HCT116 (cell line): ENCODE data around the gene PHACTR1. TPM values are rescaled to one million over a fixed set of nuclear protein-coding genes. Genes with fewer than 3 reads are reported as not detected.

Experiments used
- ATAC-seq: fragments of 200-7000 bp; cut with Tn5 transposase; 2 replicates; pipeline ENCODE4 v1.9.1; 2020; ENCODE audit warnings: mild to moderate bottlenecking, moderate library complexity
- BruUV-seq: library from RNA; stranded (reverse); fragments of 400-500 nt; replicated peaks from 2 replicates; lab custom pipeline; 2021; lab: Mats Ljungman, UMichigan
- CTCF ChIA-PET: fragments of 300-600 bp; sonication (Branson Sonifier 250); formaldehyde crosslinking; loops from one replicate; lab custom pipeline; 2021; ENCODE audit warnings: antibody characterized with exemption; lab: Charles Lee
- POLR2A ChIA-PET: fragments of 300-600, 350-600 bp; sonication (Branson Sonifier 250); formaldehyde crosslinking; loops from one replicate; lab custom pipeline; 2021; ENCODE audit warnings: antibody characterized with exemption; lab: Charles Lee
- RAD21 ChIA-PET, 2 experiments: fragments of 300-600 bp; sonication (Branson Sonifier 250); formaldehyde crosslinking; loops; one replicate each; lab custom pipeline; 2023; ENCODE audit warnings: low total read pairs in 2 of 2; ENCODE audit not compliant: uncharacterized antibody in 2 of 2, unreplicated experiment in 2 of 2, low non-redundant PET in 1 of 2; lab: Charles Lee
- DNase-seq: peaks from one replicate; pipeline ENCODE4 v3.0.0-alpha.2; 2010; ENCODE audit warnings: low read depth, low spot score
- H2AFZ ChIP-seq: fragments of 200-600 bp; shearing (Covaris generic), sonication (generic); 2 replicates; pipeline ENCODE4 v1.6.1; 2017; ENCODE audit warnings: low read depth, mixed run types, mixed read lengths, antibody characterized with exemption, low read length; ENCODE audit not compliant: poor library complexity, severe bottlenecking
- H3K27ac ChIP-seq: 2 replicates; pipeline ENCODE4 v1.5.1; 2012; ENCODE audit warnings: low read depth, low read length
- H3K27me3 ChIP-seq: fragments of 200-600 bp; sonication (generic); 2 replicates; pipeline ENCODE4 v1.6.1; 2016; ENCODE audit warnings: mixed run types, low read length, mixed read lengths; ENCODE audit not compliant: insufficient read depth
- H3K36me3 ChIP-seq, 2 experiments: fragments of 200-500 bp in 1 of 2; fragments of 200-600 bp in 1 of 2; sonication (Bioruptor generic) in 1 of 2; sonication (generic) in 1 of 2; 2 replicates each; pipeline versions ENCODE4 v1.5.1 to v1.6.1; 2014 to 2016; ENCODE audit warnings: low read length in 2 of 2, inconsistent platforms in 1 of 2, mixed read lengths in 1 of 2, mixed run types in 1 of 2; ENCODE audit not compliant: insufficient read depth in 2 of 2, control insufficient read depth in 1 of 2
- H3K4me1 ChIP-seq, 2 experiments: fragments of 200-600 bp in 1 of 2; sonication (generic) in 1 of 2; 2 replicates each; pipeline versions ENCODE4 v1.5.1 to v1.6.1; 2012 to 2017; ENCODE audit warnings: low read length in 2 of 2, inconsistent platforms in 1 of 2, mild to moderate bottlenecking in 1 of 2, mixed read lengths in 1 of 2, mixed run types in 1 of 2, moderate library complexity in 1 of 2; ENCODE audit not compliant: insufficient read depth in 2 of 2, control insufficient read depth in 1 of 2
- H3K4me2 ChIP-seq: fragments of 200-600 bp; sonication (generic); 2 replicates; pipeline ENCODE4 v1.6.1; 2017; ENCODE audit warnings: mixed run types, low read length, mixed read lengths
- H3K4me3 ChIP-seq, 2 experiments: fragments of 200-600 bp in 1 of 2; sonication (generic) in 1 of 2; replicated peaks in 1 of 2; 2 replicates each; pipeline ENCODE4 v1.5.1; 2011 to 2016; ENCODE audit warnings: low read length in 2 of 2, control low read depth in 1 of 2, low read depth in 1 of 2, mild to moderate bottlenecking in 1 of 2, mixed read lengths in 1 of 2, mixed run types in 1 of 2
- H3K79me2 ChIP-seq: fragments of 200-600 bp; sonication (generic); 2 replicates; pipeline ENCODE4 v1.6.1; 2017; ENCODE audit warnings: mild to moderate bottlenecking, mixed run types, low read length, moderate library complexity, mixed read lengths; ENCODE audit not compliant: insufficient read depth
- H3K9ac ChIP-seq: fragments of 200-600 bp; sonication (generic); 2 replicates; pipeline ENCODE4 v1.6.1; 2016; ENCODE audit warnings: low read length, mixed read lengths
- H3K9me2 ChIP-seq: fragments of 200-600 bp; sonication (generic), shearing (Covaris generic); 2 replicates; pipeline ENCODE4 v1.6.1; 2017; ENCODE audit warnings: mixed run types, mild to moderate bottlenecking, moderate library complexity; ENCODE audit not compliant: insufficient read depth
- H3K9me3 ChIP-seq, 2 experiments: fragments of 200-500 bp in 1 of 2; fragments of 200-600 bp in 1 of 2; sonication (Bioruptor generic) in 1 of 2; sonication (generic) in 1 of 2; 2 replicates each; pipeline ENCODE4 v1.6.1; 2014 to 2017; ENCODE audit warnings: low read length in 2 of 2, mixed read lengths in 2 of 2, inconsistent platforms in 1 of 2, low read depth in 1 of 2, mild to moderate bottlenecking in 1 of 2, mixed run types in 1 of 2, moderate library complexity in 1 of 2; ENCODE audit not compliant: control insufficient read depth in 1 of 2, insufficient read depth in 1 of 2
- H4K20me1 ChIP-seq: fragments of 200-600 bp; sonication (generic), shearing (Covaris generic); 2 replicates; pipeline ENCODE4 v1.6.1; 2017; ENCODE audit warnings: mixed run types, mild to moderate bottlenecking, moderate library complexity; ENCODE audit not compliant: insufficient read depth
- ATF3 ChIP-seq: IDR thresholded peaks from 2 replicates; pipeline ENCODE4 v1.6.1; 2012
- CBX3 ChIP-seq: IDR thresholded peaks from 2 replicates; pipeline ENCODE4 v1.6.1; 2012; ENCODE audit warnings: low read depth
- CEBPB ChIP-seq: IDR thresholded peaks from 2 replicates; pipeline ENCODE4 v1.6.1; 2012; ENCODE audit warnings: low read depth
- CTCF ChIP-seq, 3 experiments: fragments of 200-600 bp in 1 of 3; sonication (generic) in 1 of 3; IDR thresholded peaks in 2 of 3; conservative IDR thresholded peaks in 1 of 3; 2 replicates each; pipeline ENCODE4 v1.5.1; 2012 to 2017; ENCODE audit warnings: low read depth in 2 of 3, low read length in 2 of 3, antibody characterized with exemption in 1 of 3, borderline replicate concordance in 1 of 3, control low read depth in 1 of 3, mild to moderate bottlenecking in 1 of 3, mixed read lengths in 1 of 3, mixed run types in 1 of 3, moderate library complexity in 1 of 3; ENCODE audit not compliant: insufficient read depth in 1 of 3
- ELF1 ChIP-seq: IDR thresholded peaks from 2 replicates; pipeline ENCODE4 v1.6.1; 2012; ENCODE audit warnings: low read depth, borderline replicate concordance
- EZH2 ChIP-seq: fragments of 200-600 bp; sonication (generic); IDR thresholded peaks from 2 replicates; pipeline ENCODE4 v1.6.1; 2017; ENCODE audit warnings: antibody characterized with exemption, mixed run types
- EZH2phosphoT487 ChIP-seq: fragments of 200-600 bp; IDR thresholded peaks from 2 replicates; pipeline ENCODE4 v1.6.1; 2018; ENCODE audit warnings: antibody characterized with exemption, borderline replicate concordance
- FOSL1 ChIP-seq: IDR thresholded peaks from 2 replicates; pipeline ENCODE4 v1.6.1; 2012; ENCODE audit warnings: low read depth
- JUND ChIP-seq: IDR thresholded peaks from 2 replicates; pipeline ENCODE4 v1.6.1; 2012
- MAX ChIP-seq: IDR thresholded peaks from 2 replicates; pipeline ENCODE4 v1.6.1; 2012
- POLR2A ChIP-seq: IDR thresholded peaks from 2 replicates; pipeline ENCODE4 v1.7.0; 2011; ENCODE audit warnings: borderline replicate concordance; ENCODE audit not compliant: insufficient read depth, insufficient read length; ENCODE audit errors: extremely low read depth
- POLR2AphosphoS5 ChIP-seq: IDR thresholded peaks from 2 replicates; pipeline ENCODE4 v1.6.1; 2011; ENCODE audit warnings: mild to moderate bottlenecking, low read depth, low read length, moderate library complexity
- RAD21 ChIP-seq: IDR thresholded peaks from 2 replicates; pipeline ENCODE4 v1.6.1; 2012; ENCODE audit warnings: low read depth, mild to moderate bottlenecking
- REST ChIP-seq: IDR thresholded peaks from 2 replicates; pipeline ENCODE4 v1.6.1; 2012; ENCODE audit warnings: low read depth
- SIN3A ChIP-seq: IDR thresholded peaks from 2 replicates; pipeline ENCODE4 v1.6.1; 2012; ENCODE audit warnings: low read depth
- YY1 ChIP-seq: IDR thresholded peaks from 2 replicates; pipeline ENCODE4 v1.6.1; 2011; ENCODE audit warnings: low read length, low read depth, moderate library complexity, mild to moderate bottlenecking; ENCODE audit not compliant: insufficient replicate concordance; ENCODE audit errors: extremely low read depth
- ZBTB33 ChIP-seq: IDR thresholded peaks from 2 replicates; pipeline ENCODE4 v1.6.1; 2011; ENCODE audit warnings: mild to moderate bottlenecking, low read length, moderate library complexity; ENCODE audit not compliant: insufficient replicate concordance; ENCODE audit errors: extremely low read depth
- ZFX ChIP-seq: fragments of 450-650 bp; IDR thresholded peaks from 2 replicates; pipeline ENCODE4 v1.6.1; 2017
- ZNF274 ChIP-seq: fragments of 200-500 bp; sonication (Bioruptor generic); IDR thresholded peaks from 2 replicates; pipeline ENCODE4 v1.6.1; 2014; ENCODE audit warnings: mild to moderate bottlenecking, low read depth, low read length, inconsistent platforms
- intact Hi-C: fragments of 100-400 bp; cut with micrococcal nuclease; formaldehyde crosslinking; loops from 2 replicates; pipeline ENCODE4 v1.10.0; 2022
- total RNA-seq: library from RNA; stranded (reverse); gene quantifications from one replicate; pipeline ENCODE4 v1.2.1, GENCODE V29; 2021; ENCODE audit not compliant: unreplicated experiment

Gene PHACTR1
- total RNA-seq, 1 experiment from 2014 or later: 0.17 TPM

GRCh38 chr6:13260101-13260598 is 543.6 kb downstream of the PHACTR1 start:
- no TSS peak for BruUV-seq
- H2AFZ ChIP-seq: no peak overlapping the region
- CTCF ChIA-PET: no interaction called here

More at GRCh38 chr6:13260101-13260598, 543.6 kb downstream of the PHACTR1 start:
- Histone ChIP-seq H3K27me3 (no peaks in the 10 kb centered on the region), H3K9ac (no peak overlapping the region), H3K9me3 (no peaks in the 10 kb centered on the region), H3K4me3 (no peak overlapping the region), H3K79me2 (no peaks in the 10 kb centered on the region), H3K9me2 (no peaks in the 10 kb centered on the region), H3K4me2 (no peak overlapping the region), H3K4me1 (no peaks in the 10 kb centered on the region), H3K27ac (no peak overlapping the region), H3K36me3 (no peaks in the 10 kb centered on the region), H4K20me1 (no peaks in the 10 kb centered on the region)
- POLR2A ChIA-PET: no interaction called here
- RAD21 ChIA-PET: no interaction called here
- no peak for TF ChIP-seq FOSL1
- no peak for TF ChIP-seq MAX
- TF ChIP-seq ZFX: no peak
- no peak for TF ChIP-seq EZH2phosphoT487
- no peak for TF ChIP-seq EZH2
- no peak for TF ChIP-seq ZNF274
- no peak for TF ChIP-seq ATF3
- no peak for TF ChIP-seq RAD21
- TF ChIP-seq YY1: no peak
- no peak for TF ChIP-seq POLR2AphosphoS5
- no peak for TF ChIP-seq CBX3
- TF ChIP-seq JUND: no peak
- TF ChIP-seq SIN3A: no peak
- no peak for TF ChIP-seq CTCF (IDR thresholded peaks at IDR 0.05 in 2 of 3, conservative IDR thresholded peaks at IDR 0.05 in 1 of 3; ENCODE audit: borderline replicate concordance in 1 of 3, insufficient read depth in 1 of 3, low read depth in 2 of 3, low read length in 2 of 3)
- TF ChIP-seq CEBPB: no peak
- TF ChIP-seq REST: no peak
- no peak for TF ChIP-seq POLR2A
- no peak for TF ChIP-seq ELF1
- no peak for TF ChIP-seq ZBTB33
- intact Hi-C loops: no loop called here
- ATAC-seq: no peak
- DNase-seq: no peak
